Activated effector memory CD4-positive, alpha-beta T cell treated with anti-CD3 and anti-CD28 coated beads, Interleukin-2, amount 50 U/mL, for 16 hours (primary cell): ENCODE measurements around the gene PIK3IP1.
"Not testable (repeated sequence)": the region's sequence is repeated elsewhere in the genome, so short reads cannot be mapped to it uniquely, and the experiment has no call there.

ENCODE experiments used
- DNase-seq: peaks from one replicate; pipeline ENCODE4 v3.0.0-alpha.2; 2020

PIK3IP1 gene

GRCh38 chr22:31248965-31249958 is 43.0 kb downstream of the PIK3IP1 start:
- no peak for DNase-seq

GRCh38 chr22:31248138-31248745 is 44.0 kb downstream of the PIK3IP1 start:
- peak; percentile 87 for DNase-seq

- DNase-seq, result no peak
Observed at GRCh38 chr22:31247726-31248125, 44.6 kb downstream of the PIK3IP1 start.

- DNase-seq, result no peak
Observed at GRCh38 chr22:31246687-31247086, 45.6 kb downstream of the PIK3IP1 start.

- DNase-seq, result not testable (repeated sequence)
Observed at GRCh38 chr22:31245998-31246397, 46.3 kb downstream of the PIK3IP1 start.

GRCh38 chr22:31244943-31245451 is 47.3 kb downstream of the PIK3IP1 start:
- no peak for DNase-seq

GRCh38 chr22:31244046-31244942 is 48.0 kb downstream of the PIK3IP1 start:
- DNase-seq, result no peak

- DNase-seq, result no peak
Observed at GRCh38 chr22:31243339-31244045, 48.8 kb downstream of the PIK3IP1 start.

GRCh38 chr22:31241936-31242335 is 50.4 kb downstream of the PIK3IP1 start:
- no peak for DNase-seq

GRCh38 chr22:31241200-31241599 is 51.1 kb downstream of the PIK3IP1 start:
- no peak for DNase-seq

GRCh38 chr22:31239771-31240370 is 52.4 kb downstream of the PIK3IP1 start:
- no peak for DNase-seq

- no peak for DNase-seq
Observed at GRCh38 chr22:31238057-31238456, 54.2 kb downstream of the PIK3IP1 start.

- not testable (repeated sequence) for DNase-seq
Observed at GRCh38 chr22:31236044-31236443, 56.2 kb downstream of the PIK3IP1 start.

GRCh38 chr22:31235081-31235480 is 57.2 kb downstream of the PIK3IP1 start:
- DNase-seq, result no peak

- DNase-seq, result no peak
Observed at GRCh38 chr22:31233001-31233400, 59.3 kb downstream of the PIK3IP1 start.
